IgD-negative memory B cell (primary cell): ENCODE data around the gene CHMP1A. TPM values are rescaled to one million over a fixed set of nuclear protein-coding genes. Genes with fewer than 3 reads are reported as not detected.
A peak's percentile ranks its signal among the peaks of the same experiment; 100 is the strongest.

Source experiments
- H3K27ac Mint-ChIP-seq, 3 donors: one replicate each; pipeline ENCODE4 v1.8.0; 2020 to 2022; ENCODE audit warnings: mild to moderate bottlenecking in 3 of 3, mixed read lengths in 3 of 3, moderate library complexity in 1 of 3
- H3K27me3 Mint-ChIP-seq: one replicate; pipeline ENCODE4 v1.8.0; 2021; ENCODE audit warnings: mixed read lengths
- H3K36me3 Mint-ChIP-seq: one replicate; pipeline ENCODE4 v1.8.0; 2020; ENCODE audit warnings: mild to moderate bottlenecking, mixed read lengths
- H3K4me1 Mint-ChIP-seq, 3 donors: one replicate each; pipeline ENCODE4 v1.8.0; 2020 to 2022; ENCODE audit warnings: mixed read lengths in 3 of 3, mild to moderate bottlenecking in 1 of 3
- H3K4me3 Mint-ChIP-seq, 4 donors: one replicate each; pipeline ENCODE4 v1.8.0; 2020 to 2022; ENCODE audit warnings: mild to moderate bottlenecking in 4 of 4, mixed read lengths in 4 of 4, moderate library complexity in 3 of 4
- H3K9me3 Mint-ChIP-seq, 3 donors: one replicate each; pipeline ENCODE4 v1.8.0; 2020 to 2021; ENCODE audit warnings: mixed read lengths in 3 of 3, mild to moderate bottlenecking in 1 of 3
- polyA plus RNA-seq: library from polyadenylated mRNA; unstranded; fragments of 300-500 nt; fragmentation: Illumina TruSeq; gene quantifications from one replicate; pipeline ENCODE4 v1.2.3, GENCODE V29; 2021

Gene CHMP1A
- polyA plus RNA-seq, 1 donor from 2014 or later: 63.9 TPM

GRCh38 chr16:89615596-89616090, 41.9 kb downstream of the CHMP1A start:
- Mint-ChIP-seq H3K9me3 (no peaks in the 10 kb centered on the region), H3K4me1 (peaks cover 0 to 8% (median 3%) of the 10 kb centered on the region in 3 donors), H3K36me3 (no peaks in the 10 kb centered on the region), H3K27ac (no peak overlapping the region), H3K27me3 (peaks cover 9% of the 10 kb centered on the region), H3K4me3 (no peak overlapping the region)

GRCh38 chr16:89615176-89615575, 42.3 kb downstream of the CHMP1A start:
- H3K27me3 Mint-ChIP-seq: peaks cover 9% of the 10 kb centered on the region

GRCh38 chr16:89613954-89614459, 43.5 kb downstream of the CHMP1A start:
- Mint-ChIP-seq H3K27ac (no peak overlapping the region), H3K9me3 (no peaks in the 10 kb centered on the region), H3K27me3 (peaks cover 9% of the 10 kb centered on the region), H3K4me1 (peaks cover 0 to 8% (median 3%) of the 10 kb centered on the region in 3 donors), H3K36me3 (no peaks in the 10 kb centered on the region), H3K4me3 (no peak overlapping the region)

More at GRCh38 chr16:89615176-89615575, 42.3 kb downstream of the CHMP1A start:
- H3K9me3 Mint-ChIP-seq: no peaks in the 10 kb centered on the region
- peaks cover 0 to 8% (median 3%) of the 10 kb centered on the region in 3 donors for H3K4me1 Mint-ChIP-seq
- H3K27ac Mint-ChIP-seq: no peak overlapping the region
- no peaks in the 10 kb centered on the region for H3K36me3 Mint-ChIP-seq
- no peak overlapping the region for H3K4me3 Mint-ChIP-seq

- no peaks in the 10 kb centered on the region for H3K9me3 Mint-ChIP-seq
- no peaks in the 10 kb centered on the region for H3K36me3 Mint-ChIP-seq
- H3K27me3 Mint-ChIP-seq: peaks cover 9% of the 10 kb centered on the region
- H3K27ac Mint-ChIP-seq: no peak within 1 kb of the TSS
- peak within 1 kb of the TSS in 1 of 4 donors; percentile 55 for H3K4me3 Mint-ChIP-seq
- H3K4me1 Mint-ChIP-seq: peaks cover 0 to 8% (median 3%) of the 10 kb centered on the region in 3 donors
These were observed 44.1 kb downstream of the CHMP1A start, which contains the start of gene DPEP1 for GRCh38 chr16:89613231-89613953. Gene DPEP1 (plus strand): TSS chr16:89613642. CDS start chr16:89630411, 16,769 bp downstream.

- no peak overlapping the region for H3K4me3 Mint-ChIP-seq
- peaks cover 0 to 8% (median 3%) of the 10 kb centered on the region in 3 donors for H3K4me1 Mint-ChIP-seq
- peaks cover 9% of the 10 kb centered on the region for H3K27me3 Mint-ChIP-seq
- H3K9me3 Mint-ChIP-seq: no peaks in the 10 kb centered on the region
- H3K36me3 Mint-ChIP-seq: no peaks in the 10 kb centered on the region
- no peak overlapping the region for H3K27ac Mint-ChIP-seq
These were observed 44.9 kb downstream of the CHMP1A start for GRCh38 chr16:89612415-89613166.

GRCh38 chr16:89610108-89610453, 47.4 kb downstream of the CHMP1A start:
- H3K27me3 Mint-ChIP-seq: peaks cover 9% of the 10 kb centered on the region
- no peak overlapping the region for H3K27ac Mint-ChIP-seq
- no peaks in the 10 kb centered on the region for H3K9me3 Mint-ChIP-seq
- H3K4me1 Mint-ChIP-seq: peaks cover 0 to 1% (median 0%) of the 10 kb centered on the region in 3 donors
- no peak overlapping the region for H3K4me3 Mint-ChIP-seq
- no peaks in the 10 kb centered on the region for H3K36me3 Mint-ChIP-seq

- Mint-ChIP-seq H3K27me3 (peaks cover 6% of the 10 kb centered on the region), H3K27ac (no peak overlapping the region), H3K4me1 (peaks cover 0 to 2% (median 0%) of the 10 kb centered on the region in 3 donors), H3K4me3 (no peak overlapping the region), H3K9me3 (no peaks in the 10 kb centered on the region), H3K36me3 (no peaks in the 10 kb centered on the region)
These were observed 49.4 kb downstream of the CHMP1A start for GRCh38 chr16:89607937-89608740.

- Mint-ChIP-seq H3K9me3 (no peaks in the 10 kb centered on the region), H3K4me3 (no peak overlapping the region), H3K4me1 (peaks cover 0 to 4% (median 3%) of the 10 kb centered on the region in 3 donors), H3K27ac (no peak overlapping the region), H3K27me3 (peaks cover under 1% of the 10 kb centered on the region), H3K36me3 (no peaks in the 10 kb centered on the region)
These were observed 50.1 kb downstream of the CHMP1A start for GRCh38 chr16:89607453-89607852.

GRCh38 chr16:89606006-89606405, 51.5 kb downstream of the CHMP1A start:
- Mint-ChIP-seq H3K4me1 (peaks cover 0 to 4% (median 3%) of the 10 kb centered on the region in 3 donors), H3K9me3 (no peaks in the 10 kb centered on the region), H3K27me3 (no peaks in the 10 kb centered on the region), H3K27ac (no peak overlapping the region), H3K36me3 (no peaks in the 10 kb centered on the region), H3K4me3 (no peak overlapping the region)

- Mint-ChIP-seq H3K36me3 (no peaks in the 10 kb centered on the region), H3K27me3 (no peaks in the 10 kb centered on the region), H3K27ac (no peak overlapping the region), H3K9me3 (no peaks in the 10 kb centered on the region), H3K4me3 (no peak overlapping the region), H3K4me1 (peaks cover 0 to 4% (median 3%) of the 10 kb centered on the region in 3 donors)
These were observed 52.1 kb downstream of the CHMP1A start for GRCh38 chr16:89605186-89605970.

- H3K36me3 Mint-ChIP-seq: no peaks in the 10 kb centered on the region
- no peak overlapping the region for H3K27ac Mint-ChIP-seq
- H3K4me1 Mint-ChIP-seq: peaks cover 0 to 4% (median 3%) of the 10 kb centered on the region in 3 donors
- no peak overlapping the region for H3K4me3 Mint-ChIP-seq
- no peaks in the 10 kb centered on the region for H3K9me3 Mint-ChIP-seq
- H3K27me3 Mint-ChIP-seq: no peaks in the 10 kb centered on the region
These were observed 52.7 kb downstream of the CHMP1A start for GRCh38 chr16:89604764-89605163.

- H3K27ac Mint-ChIP-seq: no peak overlapping the region
- peak overlapping the region in 2 of 4 donors; percentile 17 to 63 for H3K4me3 Mint-ChIP-seq
- H3K4me1 Mint-ChIP-seq: peaks cover 0 to 4% (median 3%) of the 10 kb centered on the region in 3 donors
- H3K9me3 Mint-ChIP-seq: no peaks in the 10 kb centered on the region
- H3K36me3 Mint-ChIP-seq: no peaks in the 10 kb centered on the region
- H3K27me3 Mint-ChIP-seq: no peaks in the 10 kb centered on the region
These were observed 54.4 kb downstream of the CHMP1A start for GRCh38 chr16:89602952-89603590.

- Mint-ChIP-seq H3K9me3 (no peaks in the 10 kb centered on the region), H3K27ac (no peak overlapping the region), H3K4me1 (peaks cover 0 to 4% (median 3%) of the 10 kb centered on the region in 3 donors), H3K36me3 (no peaks in the 10 kb centered on the region), H3K4me3 (peak overlapping the region in 1 of 4 donors; percentile 63), H3K27me3 (no peaks in the 10 kb centered on the region)
These were observed 55.1 kb downstream of the CHMP1A start for GRCh38 chr16:89602273-89602951.
